Measurements from ENCODE around the gene MRAP. TPM values are rescaled to one million over a fixed set of nuclear protein-coding genes. Genes with fewer than 3 reads are reported as not detected.

The MRAP gene
- polyA plus RNA-seq, 5 donors: 0.21 to 0.34 TPM; not detected in 3

GRCh38 chr21:32322103-32322502 is 23.4 kb downstream of the MRAP start:
- DNase-seq: no peak

GRCh38 chr21:32322676-32323075 is 24.0 kb downstream of the MRAP start:
- DNase-seq: no peak

GRCh38 chr21:32325706-32326105 is 27.1 kb downstream of the MRAP start:
- no peak for DNase-seq

DNA sequence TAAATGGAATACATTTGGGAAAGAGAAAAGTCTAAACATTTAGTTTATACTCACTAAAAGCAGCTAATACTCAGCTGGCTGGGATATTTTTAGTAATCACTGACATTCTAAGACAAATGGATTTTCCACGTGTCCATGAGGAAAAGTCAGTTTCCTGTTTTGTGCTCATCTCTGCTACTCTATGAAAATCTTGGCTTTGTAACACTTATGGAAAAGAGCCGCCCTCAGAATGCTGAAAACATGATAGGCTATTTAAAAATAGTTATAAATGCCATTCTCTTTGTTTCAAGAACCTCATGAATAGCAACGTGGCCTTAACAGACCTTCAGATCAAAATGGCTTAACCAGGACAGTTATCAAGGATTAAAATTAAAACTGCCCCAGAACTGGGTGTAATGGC is 29.9 kb downstream of the MRAP start:
- no peak for DNase-seq

GRCh38 chr21:32329331-32329730 is 30.7 kb downstream of the MRAP start:
- no peak for DNase-seq

- no peak for DNase-seq
These were observed 31.1 kb downstream of the MRAP start for GRCh38 chr21:32329776-32330175.

- DNase-seq: no peak
These were observed 32.2 kb downstream of the MRAP start for GRCh38 chr21:32330784-32331311.

- no peak for DNase-seq
These were observed 33.0 kb downstream of the MRAP start for GRCh38 chr21:32331444-32332305.

GRCh38 chr21:32332463-32332951 is 33.9 kb downstream of the MRAP start:
- no peak for DNase-seq

DNA sequence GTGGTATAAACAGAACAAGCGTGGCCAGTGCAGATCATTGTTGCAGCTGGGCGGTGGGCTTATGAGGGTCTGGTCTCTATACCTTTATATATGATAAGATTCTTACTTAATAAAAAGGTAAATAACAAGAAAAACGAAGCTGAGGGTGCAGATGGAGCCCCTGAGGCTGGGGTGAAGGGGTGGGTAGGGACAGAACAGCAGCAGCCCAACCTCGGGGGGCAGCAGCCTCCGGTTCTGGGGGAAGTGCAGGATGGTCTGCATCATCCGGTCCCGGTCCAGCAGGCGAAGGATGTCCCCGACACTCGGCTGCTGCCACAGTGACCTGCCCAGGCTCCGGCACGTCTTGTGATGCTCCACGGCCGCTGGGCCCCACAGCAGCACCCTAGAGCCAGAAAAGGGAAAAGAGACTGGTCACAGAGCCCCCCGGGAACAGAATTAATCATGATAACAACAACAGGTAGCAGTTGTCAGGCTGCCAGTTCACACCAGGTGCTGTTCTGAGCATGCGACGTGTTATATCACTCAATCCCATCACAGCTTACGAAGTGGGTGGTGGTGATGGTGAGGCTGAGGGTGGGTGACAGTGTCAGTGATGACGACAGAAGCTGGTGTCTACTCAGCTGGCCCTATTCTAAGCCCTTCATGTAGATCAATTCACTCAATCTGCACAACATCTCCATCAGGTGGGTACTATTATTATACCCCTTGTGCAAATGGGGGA is 35.5 kb downstream of the MRAP start:
- no peak for DNase-seq

GRCh38 chr21:32334980-32335531 is 36.4 kb downstream of the MRAP start:
- no peak for DNase-seq

DNA sequence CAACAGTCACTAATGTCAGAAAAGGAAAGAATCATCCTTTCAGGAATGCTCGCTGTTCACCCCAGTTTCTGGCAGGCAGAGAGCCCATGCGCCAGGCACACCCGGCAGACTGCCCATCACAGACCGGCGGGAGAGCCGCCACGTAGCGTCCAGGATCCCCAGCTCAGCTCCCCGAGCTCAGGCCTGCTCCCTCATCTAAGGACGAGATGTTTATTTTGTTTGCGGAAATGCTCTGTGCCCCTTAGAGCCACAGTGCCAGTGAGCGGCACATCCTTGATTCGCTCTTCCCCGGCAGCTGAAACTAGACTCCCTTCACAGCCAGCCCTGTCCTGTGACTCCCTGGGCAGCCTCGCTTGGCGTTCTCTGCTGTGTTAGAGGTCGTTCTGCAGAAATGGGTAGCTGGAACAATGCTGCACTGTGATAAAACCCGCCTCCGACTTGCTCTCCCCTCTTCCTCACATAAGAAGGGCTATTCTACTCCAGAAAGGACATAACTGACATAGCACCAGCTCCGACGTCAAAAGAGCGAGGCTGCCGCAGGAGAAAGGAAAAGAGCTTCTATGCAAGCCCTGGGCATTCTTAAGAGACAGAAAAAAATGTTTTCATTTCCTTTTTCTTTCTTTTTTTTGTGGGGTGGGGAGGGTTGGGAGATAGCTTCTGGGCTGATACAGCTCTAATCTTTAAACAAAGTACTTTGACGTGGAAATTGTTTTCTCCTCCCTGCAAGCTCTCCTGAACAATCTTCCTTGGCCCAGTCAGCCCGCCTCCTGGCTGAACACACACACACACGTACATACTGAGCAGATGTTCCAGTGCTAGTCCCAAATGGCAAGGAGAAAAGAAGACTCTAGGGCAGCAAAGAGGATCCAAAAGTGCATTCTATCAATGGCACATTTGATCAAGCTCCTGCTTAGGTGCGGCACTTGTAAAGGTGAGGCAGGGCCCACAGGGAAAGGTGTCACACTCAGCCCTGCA is 37.2 kb downstream of the MRAP start:
- no peak for DNase-seq

- DNase-seq: no peak
These were observed 38.1 kb downstream of the MRAP start for GRCh38 chr21:32336711-32337110.

GRCh38 chr21:32337206-32337605 is 38.6 kb downstream of the MRAP start:
- DNase-seq: no peak

GRCh38 chr21:32338209-32338921 is 39.7 kb downstream of the MRAP start:
- DNase-seq: no peak

GRCh38 chr21:32340863-32341848 is 42.5 kb downstream of the MRAP start:
- no peak for DNase-seq

- DNase-seq: no peak
These were observed 48.3 kb downstream of the MRAP start for GRCh38 chr21:32346951-32347350.

DNA sequence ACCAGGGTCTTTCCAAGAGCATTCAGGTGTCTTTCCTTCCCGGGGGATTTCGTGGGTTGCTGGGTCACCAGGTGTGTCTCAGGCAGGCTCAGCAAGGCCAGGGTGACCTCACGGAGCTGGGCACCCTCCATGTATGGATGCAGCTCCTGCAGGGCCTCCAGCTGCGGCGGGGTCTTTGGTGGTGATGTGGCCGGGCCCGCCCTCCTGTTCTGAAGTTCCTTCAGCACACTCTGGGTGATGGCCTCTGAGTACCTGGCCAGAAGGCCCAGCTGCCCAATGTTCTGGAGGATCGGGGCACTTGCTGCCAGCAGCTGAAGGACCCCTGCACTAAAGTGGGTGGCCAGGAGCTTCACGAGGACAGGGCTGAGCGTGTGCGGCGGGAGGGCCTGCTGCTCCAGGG is 48.7 kb downstream of the MRAP start:
- DNase-seq: no peak

DNA sequence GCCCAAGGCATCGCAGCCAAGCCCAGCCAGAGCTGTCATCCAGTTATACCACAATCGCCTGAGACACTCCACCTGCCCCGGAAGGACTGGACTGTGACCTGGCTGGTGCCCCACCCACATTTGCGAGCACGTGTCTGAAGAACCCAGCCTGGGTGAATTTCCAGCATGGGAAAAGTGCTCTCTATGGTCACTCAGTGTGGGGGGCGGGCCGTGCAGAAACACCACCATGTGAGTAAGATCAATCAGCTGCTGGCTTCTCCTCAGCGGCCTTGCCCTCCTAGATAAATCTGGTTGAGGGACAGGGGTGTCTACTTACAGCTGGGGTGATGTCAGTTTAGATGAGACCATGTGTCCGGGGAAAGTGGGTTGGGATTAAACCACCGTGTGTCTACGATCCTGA is 49.3 kb downstream of the MRAP start:
- no peak for DNase-seq

Data from right lung (tissue), 5 donors.